GM23338 (cell line): ENCODE data around the gene BAX. TPM values are rescaled to one million over a fixed set of nuclear protein-coding genes. Genes with fewer than 3 reads are reported as not detected.
A peak's percentile ranks its signal among the peaks of the same experiment; 100 is the strongest.

Source experiments
- ATAC-seq: fragments of 200-7000 bp; cut with Tn5 transposase; 3 replicates; pipeline ENCODE4 v1.9.1; 2020
- DNase-seq: peaks from one replicate; pipeline ENCODE4 v3.0.0-alpha.2; 2015; ENCODE audit warnings: low spot score
- H2AFZ ChIP-seq: fragments of 200-600 bp; sonication (generic); 2 replicates; pipeline ENCODE4 v1.8.0; 2016; ENCODE audit warnings: antibody characterized with exemption, mild to moderate bottlenecking, moderate library complexity
- H3F3A ChIP-seq: fragments of 200-600 bp; sonication (generic); replicated peaks from 2 replicates; pipeline ENCODE4 v1.8.0; 2017; ENCODE audit warnings: antibody characterized with exemption, mixed run types, low read depth
- H3K27ac ChIP-seq: fragments of 200-600 bp; sonication (generic); 2 replicates; pipeline ENCODE4 v1.6.1; 2016; ENCODE audit warnings: low read depth
- H3K27me3 ChIP-seq: fragments of 200-600 bp; sonication (generic); 2 replicates; pipeline ENCODE4 v1.8.0; 2016; ENCODE audit warnings: mild to moderate bottlenecking, mixed run types, moderate library complexity; ENCODE audit not compliant: insufficient read depth
- H3K36me3 ChIP-seq: fragments of 200-600 bp; sonication (generic); 2 replicates; pipeline ENCODE4 v1.8.0; 2016; ENCODE audit warnings: mild to moderate bottlenecking; ENCODE audit not compliant: insufficient read depth
- H3K4me1 ChIP-seq: fragments of 200-600 bp; sonication (generic); 2 replicates; pipeline ENCODE4 v1.8.0; 2016; ENCODE audit warnings: mild to moderate bottlenecking, moderate library complexity; ENCODE audit not compliant: insufficient read depth
- H3K4me2 ChIP-seq: fragments of 200-600 bp; sonication (generic); 2 replicates; pipeline ENCODE4 v1.7.1; 2017; ENCODE audit warnings: mixed run types
- H3K4me3 ChIP-seq: fragments of 200-600 bp; sonication (generic); 2 replicates; pipeline ENCODE4 v1.6.1; 2016; ENCODE audit warnings: mixed run types
- H3K79me2 ChIP-seq: fragments of 200-600 bp; sonication (generic); replicated peaks from 2 replicates; pipeline ENCODE4 v1.8.0; 2017; ENCODE audit warnings: mild to moderate bottlenecking; ENCODE audit not compliant: insufficient read depth
- H3K9me2 ChIP-seq: fragments of 200-600 bp; sonication (generic); 2 replicates; pipeline ENCODE4 v1.8.0; 2017; ENCODE audit not compliant: insufficient read depth
- H4K20me1 ChIP-seq: fragments of 200-600 bp; sonication (generic); replicated peaks from 2 replicates; pipeline ENCODE4 v1.8.0; 2017; ENCODE audit warnings: mild to moderate bottlenecking; ENCODE audit not compliant: insufficient read depth
- H3K27ac Mint-ChIP-seq: 2 replicates; pipeline ENCODE4 v1.8.0; 2020; ENCODE audit warnings: inconsistent platforms, mild to moderate bottlenecking, moderate library complexity, mixed read lengths
- H3K27me3 Mint-ChIP-seq: 3 replicates; pipeline ENCODE4 v1.8.0; 2022; ENCODE audit warnings: low read depth, mild to moderate bottlenecking, moderate library complexity, mixed read lengths, inconsistent platforms; ENCODE audit not compliant: insufficient read depth, poor library complexity
- H3K36me3 Mint-ChIP-seq: 3 replicates; pipeline ENCODE4 v1.8.0; 2021; ENCODE audit warnings: low read depth, mild to moderate bottlenecking, inconsistent platforms, moderate library complexity, mixed read lengths
- H3K4me1 Mint-ChIP-seq: 3 replicates; pipeline ENCODE4 v1.8.0; 2020; ENCODE audit warnings: mild to moderate bottlenecking, inconsistent platforms, mixed read lengths
- H3K4me3 Mint-ChIP-seq: 3 replicates; pipeline ENCODE4 v1.8.0; 2021; ENCODE audit warnings: moderate library complexity, mild to moderate bottlenecking, inconsistent platforms, mixed read lengths
- H3K9me3 Mint-ChIP-seq: 3 replicates; pipeline ENCODE4 v1.8.0; 2020; ENCODE audit warnings: moderate library complexity, mild to moderate bottlenecking, inconsistent platforms, mixed read lengths
- CREB1 ChIP-seq: fragments of 250-450 bp; sonication (Bioruptor Pico); IDR thresholded peaks from 2 replicates; pipeline ENCODE4 v1.5.0; 2020; ENCODE audit warnings: low read depth, mild to moderate bottlenecking, moderate library complexity
- NANOG ChIP-seq: IDR thresholded peaks from 2 replicates; pipeline ENCODE4 v1.6.1; 2016; ENCODE audit warnings: antibody characterized with exemption, borderline replicate concordance
- POLR2AphosphoS5 ChIP-seq: IDR thresholded peaks from 2 replicates; pipeline ENCODE4 v1.6.1; 2016; ENCODE audit warnings: antibody characterized with exemption, low read depth
- polyA plus RNA-seq: library from polyadenylated mRNA; unstranded; fragments of >200 nt; fragmentation: Nextera tagmentation; extraction: Ambion mirVana; gene quantifications from 2 replicates; pipeline ENCODE4 v1.2.1, GENCODE V29; 2016
- total RNA-seq: library from RNA; depleted of rRNA; stranded (reverse); fragments of >200 nt; shearing (Covaris generic); gene quantifications from 2 replicates; pipeline ENCODE4 v1.2.3, GENCODE V29; 2014
- TF ChIP-seq, protein P1 (sequence below): IDR thresholded peaks from one replicate; pipeline ENCODE4 v1.6.1; 2018; ENCODE audit warnings: antibody characterized with exemption; ENCODE audit not compliant: unreplicated experiment
- TF ChIP-seq, protein P2 (sequence below): IDR thresholded peaks from 2 replicates; pipeline ENCODE4 v1.6.1; 2016; ENCODE audit warnings: antibody characterized with exemption
- TF ChIP-seq, protein P3 (sequence below), 2 experiments: fragments of 200-600 bp in 1 of 2; sonication (generic) in 1 of 2; conservative IDR thresholded peaks; 2 replicates each; pipeline versions ENCODE4 v1.5.1 to v1.6.1; 2016 to 2017; ENCODE audit warnings: antibody characterized with exemption in 2 of 2, low read depth in 2 of 2, mild to moderate bottlenecking in 2 of 2, moderate library complexity in 1 of 2

BAX gene
- total and polyA plus RNA-seq, 2 experiments from 2014 or later: 179 to 261 TPM

DNA sequence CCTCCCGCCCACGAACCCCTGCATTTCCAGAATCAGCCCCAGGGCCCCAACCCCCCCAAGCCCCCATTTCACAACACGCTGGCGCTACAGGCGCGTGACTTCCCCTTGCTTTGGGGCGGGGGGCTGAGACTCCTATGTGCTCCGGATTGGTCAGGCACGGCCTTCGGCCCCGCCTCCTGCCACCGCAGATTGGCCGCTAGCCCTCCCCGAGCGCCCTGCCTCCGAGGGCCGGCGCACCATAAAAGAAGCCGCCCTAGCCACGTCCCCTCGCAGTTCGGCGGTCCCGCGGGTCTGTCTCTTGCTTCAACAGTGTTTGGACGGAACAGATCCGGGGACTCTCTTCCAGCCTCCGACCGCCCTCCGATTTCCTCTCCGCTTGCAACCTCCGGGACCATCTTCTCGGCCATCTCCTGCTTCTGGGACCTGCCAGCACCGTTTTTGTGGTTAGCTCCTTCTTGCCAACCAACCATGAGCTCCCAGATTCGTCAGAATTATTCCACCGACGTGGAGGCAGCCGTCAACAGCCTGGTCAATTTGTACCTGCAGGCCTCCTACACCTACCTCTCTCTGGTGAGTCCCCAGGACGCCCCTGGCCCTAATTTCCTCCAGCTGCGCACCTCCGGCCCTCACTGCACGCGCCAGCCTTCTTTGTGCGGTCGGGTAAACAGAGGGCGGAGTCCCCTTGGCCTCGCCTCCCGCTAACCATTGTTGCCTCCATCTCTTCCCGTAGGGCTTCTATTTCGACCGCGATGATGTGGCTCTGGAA lies 10.5 kb downstream of the BAX start, which contains the start of gene FTL:
FTL (plus strand) TSS at position 270 of the 766 bp plus-strand sequence; CDS start at position 469, 199 bp downstream.
- H2AFZ ChIP-seq: no peak within 1 kb of the TSS
- Mint-ChIP-seq H3K4me3 (peak within 1 kb of the TSS; percentile 95), H3K9me3 (peaks cover 16% of the 10 kb centered on the region), H3K4me1 (peaks cover 38% of the 10 kb centered on the region), H3K27ac (peak within 1 kb of the TSS; percentile 97), H3K27me3 (peaks cover 62% of the 10 kb centered on the region), H3K36me3 (peaks cover 57% of the 10 kb centered on the region)
- H3K79me2 ChIP-seq: peaks cover 24% of the 10 kb centered on the region
- H3K9me2 ChIP-seq: no peaks in the 10 kb centered on the region
- H3F3A ChIP-seq: peaks cover 59% of the 10 kb centered on the region
- peaks cover 13% of the 10 kb centered on the region for H3K36me3 ChIP-seq
- ATAC-seq (peak; percentile 64), DNase-seq (peak; percentile 96)
- H4K20me1 ChIP-seq: peaks cover 6% of the 10 kb centered on the region
- peak within 1 kb of the TSS; percentile 100 for H3K4me3 ChIP-seq
- H3K27me3 ChIP-seq: no peaks in the 10 kb centered on the region
- TF ChIP-seq CREB1 (CRISPR knock-in tag) (0 out of 2 replicates have a peak, but pooled peaks have one; percentile 5), POLR2AphosphoS5 (peak; percentile 100), NANOG (no peak)
- TF ChIP-seq, protein P1, sequence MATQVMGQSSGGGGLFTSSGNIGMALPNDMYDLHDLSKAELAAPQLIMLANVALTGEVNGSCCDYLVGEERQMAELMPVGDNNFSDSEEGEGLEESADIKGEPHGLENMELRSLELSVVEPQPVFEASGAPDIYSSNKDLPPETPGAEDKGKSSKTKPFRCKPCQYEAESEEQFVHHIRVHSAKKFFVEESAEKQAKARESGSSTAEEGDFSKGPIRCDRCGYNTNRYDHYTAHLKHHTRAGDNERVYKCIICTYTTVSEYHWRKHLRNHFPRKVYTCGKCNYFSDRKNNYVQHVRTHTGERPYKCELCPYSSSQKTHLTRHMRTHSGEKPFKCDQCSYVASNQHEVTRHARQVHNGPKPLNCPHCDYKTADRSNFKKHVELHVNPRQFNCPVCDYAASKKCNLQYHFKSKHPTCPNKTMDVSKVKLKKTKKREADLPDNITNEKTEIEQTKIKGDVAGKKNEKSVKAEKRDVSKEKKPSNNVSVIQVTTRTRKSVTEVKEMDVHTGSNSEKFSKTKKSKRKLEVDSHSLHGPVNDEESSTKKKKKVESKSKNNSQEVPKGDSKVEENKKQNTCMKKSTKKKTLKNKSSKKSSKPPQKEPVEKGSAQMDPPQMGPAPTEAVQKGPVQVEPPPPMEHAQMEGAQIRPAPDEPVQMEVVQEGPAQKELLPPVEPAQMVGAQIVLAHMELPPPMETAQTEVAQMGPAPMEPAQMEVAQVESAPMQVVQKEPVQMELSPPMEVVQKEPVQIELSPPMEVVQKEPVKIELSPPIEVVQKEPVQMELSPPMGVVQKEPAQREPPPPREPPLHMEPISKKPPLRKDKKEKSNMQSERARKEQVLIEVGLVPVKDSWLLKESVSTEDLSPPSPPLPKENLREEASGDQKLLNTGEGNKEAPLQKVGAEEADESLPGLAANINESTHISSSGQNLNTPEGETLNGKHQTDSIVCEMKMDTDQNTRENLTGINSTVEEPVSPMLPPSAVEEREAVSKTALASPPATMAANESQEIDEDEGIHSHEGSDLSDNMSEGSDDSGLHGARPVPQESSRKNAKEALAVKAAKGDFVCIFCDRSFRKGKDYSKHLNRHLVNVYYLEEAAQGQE: peak; percentile 30
- TF ChIP-seq, protein P2, sequence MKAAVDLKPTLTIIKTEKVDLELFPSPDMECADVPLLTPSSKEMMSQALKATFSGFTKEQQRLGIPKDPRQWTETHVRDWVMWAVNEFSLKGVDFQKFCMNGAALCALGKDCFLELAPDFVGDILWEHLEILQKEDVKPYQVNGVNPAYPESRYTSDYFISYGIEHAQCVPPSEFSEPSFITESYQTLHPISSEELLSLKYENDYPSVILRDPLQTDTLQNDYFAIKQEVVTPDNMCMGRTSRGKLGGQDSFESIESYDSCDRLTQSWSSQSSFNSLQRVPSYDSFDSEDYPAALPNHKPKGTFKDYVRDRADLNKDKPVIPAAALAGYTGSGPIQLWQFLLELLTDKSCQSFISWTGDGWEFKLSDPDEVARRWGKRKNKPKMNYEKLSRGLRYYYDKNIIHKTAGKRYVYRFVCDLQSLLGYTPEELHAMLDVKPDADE: peak; percentile 66
- peak within 1 kb of the TSS; percentile 99 for H3K27ac ChIP-seq
- H3K4me2 ChIP-seq: peak within 1 kb of the TSS; percentile 99
- H3K4me1 ChIP-seq: peaks cover 18% of the 10 kb centered on the region

DNA sequence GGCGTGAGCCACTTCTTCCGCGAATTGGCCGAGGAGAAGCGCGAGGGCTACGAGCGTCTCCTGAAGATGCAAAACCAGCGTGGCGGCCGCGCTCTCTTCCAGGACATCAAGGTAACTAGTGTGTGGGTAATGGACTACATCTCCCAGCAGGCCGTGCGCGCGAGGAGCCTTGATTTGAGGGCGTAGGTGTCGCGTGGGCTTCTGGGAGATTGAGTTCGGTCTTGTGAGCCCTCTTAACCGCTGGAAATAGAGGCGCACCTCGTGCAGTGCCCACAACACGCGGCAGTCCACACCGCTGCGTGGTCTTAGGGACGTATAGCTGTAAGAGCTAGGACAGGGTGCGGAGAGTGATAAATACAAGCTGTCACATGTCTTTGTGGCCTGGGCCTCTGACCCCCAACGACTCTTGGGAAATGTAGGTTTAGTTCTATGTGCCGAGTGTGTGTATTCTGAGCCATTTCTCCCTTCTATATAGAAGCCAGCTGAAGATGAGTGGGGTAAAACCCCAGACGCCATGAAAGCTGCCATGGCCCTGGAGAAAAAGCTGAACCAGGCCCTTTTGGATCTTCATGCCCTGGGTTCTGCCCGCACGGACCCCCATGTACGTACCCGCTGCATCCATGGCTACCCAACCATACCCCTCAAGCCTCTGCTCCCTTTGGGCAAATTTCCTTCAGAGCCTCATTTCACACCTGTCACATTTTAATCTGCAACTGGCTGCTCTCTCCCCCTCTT lies 11.3 kb downstream of the BAX start:
- Mint-ChIP-seq H3K9me3 (peaks cover 16% of the 10 kb centered on the region), H3K4me1 (peaks cover 43% of the 10 kb centered on the region)

More for the DNA sequence above, 11.3 kb downstream of the BAX start:
- peaks cover 57% of the 10 kb centered on the region for H3F3A ChIP-seq
- peaks cover 13% of the 10 kb centered on the region for H3K36me3 ChIP-seq
- DNase-seq (peak; percentile 93), ATAC-seq (peak; percentile 16)
- TF ChIP-seq, protein P2: peak; percentile 91
- TF ChIP-seq, protein P3, sequence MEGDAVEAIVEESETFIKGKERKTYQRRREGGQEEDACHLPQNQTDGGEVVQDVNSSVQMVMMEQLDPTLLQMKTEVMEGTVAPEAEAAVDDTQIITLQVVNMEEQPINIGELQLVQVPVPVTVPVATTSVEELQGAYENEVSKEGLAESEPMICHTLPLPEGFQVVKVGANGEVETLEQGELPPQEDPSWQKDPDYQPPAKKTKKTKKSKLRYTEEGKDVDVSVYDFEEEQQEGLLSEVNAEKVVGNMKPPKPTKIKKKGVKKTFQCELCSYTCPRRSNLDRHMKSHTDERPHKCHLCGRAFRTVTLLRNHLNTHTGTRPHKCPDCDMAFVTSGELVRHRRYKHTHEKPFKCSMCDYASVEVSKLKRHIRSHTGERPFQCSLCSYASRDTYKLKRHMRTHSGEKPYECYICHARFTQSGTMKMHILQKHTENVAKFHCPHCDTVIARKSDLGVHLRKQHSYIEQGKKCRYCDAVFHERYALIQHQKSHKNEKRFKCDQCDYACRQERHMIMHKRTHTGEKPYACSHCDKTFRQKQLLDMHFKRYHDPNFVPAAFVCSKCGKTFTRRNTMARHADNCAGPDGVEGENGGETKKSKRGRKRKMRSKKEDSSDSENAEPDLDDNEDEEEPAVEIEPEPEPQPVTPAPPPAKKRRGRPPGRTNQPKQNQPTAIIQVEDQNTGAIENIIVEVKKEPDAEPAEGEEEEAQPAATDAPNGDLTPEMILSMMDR (conservative IDR thresholded peaks at IDR 0.05; ENCODE audit: low read depth in 2 of 2): no peak
- TF ChIP-seq POLR2AphosphoS5: 0 out of 2 replicates have a peak, but pooled peaks have one; percentile 6
- H3K36me3 Mint-ChIP-seq: peaks cover 57% of the 10 kb centered on the region
- no peaks in the 10 kb centered on the region for H3K27me3 ChIP-seq
- H3K4me2 ChIP-seq: peak overlapping the region; percentile 99
- peaks cover 18% of the 10 kb centered on the region for H3K4me1 ChIP-seq
- no peak overlapping the region for H2AFZ ChIP-seq
- peak overlapping the region; percentile 100 for H3K4me3 ChIP-seq
- peak overlapping the region; percentile 92 for H3K27ac ChIP-seq
- H3K79me2 ChIP-seq: peaks cover 24% of the 10 kb centered on the region
- H3K27me3 Mint-ChIP-seq: peaks cover 61% of the 10 kb centered on the region
- H3K4me3 Mint-ChIP-seq: peak overlapping the region; percentile 95
- H3K9me2 ChIP-seq: no peaks in the 10 kb centered on the region
- peaks cover 6% of the 10 kb centered on the region for H4K20me1 ChIP-seq
- H3K27ac Mint-ChIP-seq: peak overlapping the region; percentile 97
